ENCODE results near the gene LRMDA.

- TF ChIP-seq CTCF (CRISPR knock-in tag; IDR thresholded peaks at IDR 0.05) (no peak), ZFP41 (CRISPR knock-in tag; IDR thresholded peaks at IDR 0.05; ENCODE audit: borderline replicate concordance) (no peak), PRDM15 (CRISPR knock-in tag; IDR thresholded peaks at IDR 0.05) (no peak), ZNF101 (CRISPR knock-in tag; IDR thresholded peaks at IDR 0.05; ENCODE audit: borderline replicate concordance, low read depth) (no peak), MIER3 (CRISPR knock-in tag; IDR thresholded peaks at IDR 0.05; ENCODE audit: borderline replicate concordance) (no peak), MXI1 (IDR thresholded peaks at IDR 0.05; ENCODE audit: borderline replicate concordance, low read depth, low read length) (no peak), THRA (CRISPR knock-in tag; IDR thresholded peaks at IDR 0.05; ENCODE audit: borderline replicate concordance) (no peak), YY1 (IDR thresholded peaks at IDR 0.05; ENCODE audit: insufficient read depth, insufficient replicate concordance, low read depth, low read length) (no peak)
Observed at GRCh38 chr10:75817198-75817597, 385.8 kb downstream of the LRMDA start.

Data from HepG2 (cell line).